Adrenal gland (tissue), 5 donors: ENCODE measurements around the gene PLD1.

Experiments
- POLR2A ChIP-seq, 2 donors: fragments of 450-650 bp; IDR thresholded peaks; one replicate each; pipeline ENCODE4 v1.6.1; 2017; ENCODE audit warnings: antibody characterized with exemption in 2 of 2, mild to moderate bottlenecking in 2 of 2, moderate library complexity in 1 of 2
- TF ChIP-seq, protein P1 (sequence below), 6 experiments: fragments of 450-650 bp in 4 of 6; fragments of 200-600 bp in 2 of 6; sonication (generic) in 1 of 6; IDR thresholded peaks; 1 replicate in 5 of 6; 2 replicates in 1 of 6; pipeline versions ENCODE4 v1.5.1 to v1.8.0; 2016 to 2021; ENCODE audit warnings: antibody characterized with exemption in 6 of 6, mild to moderate bottlenecking in 2 of 6, moderate library complexity in 1 of 6
- donor health status: DM: no; HTN: no; CAD: no.

DNA sequence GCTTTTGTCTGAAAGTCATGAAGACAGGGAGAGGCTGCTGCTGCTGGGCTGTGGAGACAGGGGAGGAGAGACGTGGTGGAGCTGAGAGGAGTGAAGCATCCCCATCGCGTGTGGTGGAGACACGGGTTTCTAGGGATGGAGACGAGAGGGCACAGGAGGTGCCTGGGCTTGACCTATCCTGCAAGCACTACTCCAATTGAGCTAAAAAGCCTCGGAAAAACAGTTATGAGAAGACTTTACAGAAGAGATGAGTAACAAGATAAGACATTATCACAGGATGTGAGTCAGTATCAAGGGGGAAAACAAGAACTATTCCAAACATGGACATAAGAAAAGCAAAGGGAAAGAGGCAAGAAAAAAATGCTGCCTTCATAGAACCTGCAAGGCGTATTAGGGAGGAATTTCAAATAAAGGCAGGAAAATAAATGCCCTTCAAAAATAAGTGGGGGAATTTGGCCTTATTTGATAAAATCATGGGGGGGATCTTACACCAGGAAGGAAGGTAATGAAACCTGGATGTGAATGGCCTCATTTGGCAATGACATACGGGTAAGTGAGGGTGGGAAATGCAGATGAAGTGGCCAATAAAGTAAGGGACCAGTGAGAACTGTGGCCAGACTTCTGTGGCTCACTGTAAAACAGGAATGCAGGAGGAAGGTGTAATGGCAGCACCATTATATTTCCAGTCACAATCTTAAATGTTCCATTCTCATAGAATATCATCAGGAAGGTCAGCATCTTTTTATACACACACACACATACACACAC is 97.9 kb downstream of the PLD1 start:
- TF ChIP-seq, protein P1, sequence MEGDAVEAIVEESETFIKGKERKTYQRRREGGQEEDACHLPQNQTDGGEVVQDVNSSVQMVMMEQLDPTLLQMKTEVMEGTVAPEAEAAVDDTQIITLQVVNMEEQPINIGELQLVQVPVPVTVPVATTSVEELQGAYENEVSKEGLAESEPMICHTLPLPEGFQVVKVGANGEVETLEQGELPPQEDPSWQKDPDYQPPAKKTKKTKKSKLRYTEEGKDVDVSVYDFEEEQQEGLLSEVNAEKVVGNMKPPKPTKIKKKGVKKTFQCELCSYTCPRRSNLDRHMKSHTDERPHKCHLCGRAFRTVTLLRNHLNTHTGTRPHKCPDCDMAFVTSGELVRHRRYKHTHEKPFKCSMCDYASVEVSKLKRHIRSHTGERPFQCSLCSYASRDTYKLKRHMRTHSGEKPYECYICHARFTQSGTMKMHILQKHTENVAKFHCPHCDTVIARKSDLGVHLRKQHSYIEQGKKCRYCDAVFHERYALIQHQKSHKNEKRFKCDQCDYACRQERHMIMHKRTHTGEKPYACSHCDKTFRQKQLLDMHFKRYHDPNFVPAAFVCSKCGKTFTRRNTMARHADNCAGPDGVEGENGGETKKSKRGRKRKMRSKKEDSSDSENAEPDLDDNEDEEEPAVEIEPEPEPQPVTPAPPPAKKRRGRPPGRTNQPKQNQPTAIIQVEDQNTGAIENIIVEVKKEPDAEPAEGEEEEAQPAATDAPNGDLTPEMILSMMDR (IDR thresholded peaks at IDR 0.05), result no peak
- no peak for TF ChIP-seq POLR2A (IDR thresholded peaks at IDR 0.05)
